SK-N-SH (cell line): ENCODE data around the gene MNX1. TPM values are rescaled to one million over a fixed set of nuclear protein-coding genes. Genes with fewer than 3 reads are reported as not detected.

Source experiments
- CTCF ChIA-PET: fragments of 300-600, 350-600 bp; formaldehyde crosslinking; extraction: SDS; loops from one replicate; lab custom pipeline; 2021; lab: Yijun Ruan, JAX
- POLR2A ChIA-PET: fragments of 350-600 bp; sonication (Branson Sonifier 250); formaldehyde crosslinking; extraction: SDS; loops from one replicate; lab custom pipeline; 2020; ENCODE audit warnings: antibody characterized with exemption, inconsistent platforms; lab: Yijun Ruan, JAX
- DNase-seq: peaks from one replicate; pipeline ENCODE4 v3.0.0; 2012
- H2AFZ ChIP-seq: fragments of 200-600 bp; sonication (generic); 2 replicates; pipeline ENCODE4 v1.8.1; 2016; ENCODE audit warnings: antibody characterized with exemption, mild to moderate bottlenecking, low read depth
- H3F3A ChIP-seq: fragments of 200-600 bp; sonication (generic); replicated peaks from 2 replicates; pipeline ENCODE3; 2016; ENCODE audit warnings: antibody characterized with exemption, mild to moderate bottlenecking; ENCODE audit not compliant: insufficient read depth
- H3K27ac ChIP-seq, 2 experiments: fragments of 200-500 bp in 1 of 2; fragments of 200-600 bp in 1 of 2; sonication (Bioruptor generic) in 1 of 2; sonication (generic), shearing (Covaris generic) in 1 of 2; 2 replicates each; pipeline versions ENCODE4 v1.5.1 to v1.6.1; 2014 to 2016; ENCODE audit warnings: low read depth in 2 of 2, inconsistent platforms in 1 of 2, low read length in 1 of 2, mild to moderate bottlenecking in 1 of 2, mixed read lengths in 1 of 2
- H3K27me3 ChIP-seq: fragments of 200-600 bp; sonication (generic), shearing (Covaris generic); 2 replicates; pipeline ENCODE4 v1.6.1; 2016; ENCODE audit warnings: mixed run types; ENCODE audit not compliant: insufficient read depth
- H3K36me3 ChIP-seq, 2 experiments: fragments of 200-500 bp in 1 of 2; fragments of 200-600 bp in 1 of 2; sonication (Bioruptor generic) in 1 of 2; sonication (generic) in 1 of 2; replicated peaks in 1 of 2; 2 replicates each; pipeline versions ENCODE3 to v1.5.1; 2014 to 2016; ENCODE audit warnings: low read length in 1 of 2, mild to moderate bottlenecking in 1 of 2; ENCODE audit not compliant: insufficient read depth in 2 of 2, control insufficient read depth in 1 of 2
- H3K4me1 ChIP-seq, 2 experiments: fragments of 200-500 bp in 1 of 2; fragments of 200-600 bp in 1 of 2; sonication (Bioruptor generic) in 1 of 2; sonication (generic), shearing (Covaris generic) in 1 of 2; 2 replicates each; pipeline versions ENCODE4 v1.5.1 to v1.6.1; 2014 to 2016; ENCODE audit warnings: low read depth in 1 of 2, low read length in 1 of 2, mixed run types in 1 of 2; ENCODE audit not compliant: insufficient read depth in 2 of 2, control insufficient read depth in 1 of 2
- H3K4me2 ChIP-seq: fragments of 200-600 bp; sonication (generic), shearing (Covaris generic); 2 replicates; pipeline ENCODE4 v1.6.1; 2017; ENCODE audit warnings: mixed run types
- H3K4me3 ChIP-seq, 2 experiments: fragments of 200-500 bp in 1 of 2; fragments of 200-600 bp in 1 of 2; sonication (Bioruptor generic) in 1 of 2; sonication (generic), shearing (Covaris generic) in 1 of 2; 2 replicates each; pipeline versions ENCODE4 v1.5.1 to v1.8.1; 2014 to 2016; ENCODE audit warnings: low read depth in 2 of 2, inconsistent platforms in 1 of 2, low read length in 1 of 2, mild to moderate bottlenecking in 1 of 2, mixed read lengths in 1 of 2, moderate library complexity in 1 of 2
- H3K79me2 ChIP-seq: fragments of 200-600 bp; sonication (generic); 2 replicates; pipeline ENCODE4 v1.8.1; 2017; ENCODE audit warnings: mild to moderate bottlenecking; ENCODE audit not compliant: insufficient read depth
- H3K9ac ChIP-seq: fragments of 200-600 bp; sonication (generic); 2 replicates; pipeline ENCODE4 v1.6.1; 2017; ENCODE audit warnings: mixed run types
- H3K9me2 ChIP-seq: fragments of 200-600 bp; sonication (generic); 2 replicates; pipeline ENCODE4 v1.6.1; 2017; ENCODE audit warnings: mixed run types
- H3K9me3 ChIP-seq: fragments of 200-600 bp; sonication (generic); 2 replicates; pipeline ENCODE4 v1.6.1; 2017; ENCODE audit warnings: mixed run types, mild to moderate bottlenecking, moderate library complexity
- H4K20me1 ChIP-seq: fragments of 200-600 bp; sonication (generic); 2 replicates; pipeline ENCODE4 v1.6.1; 2017; ENCODE audit warnings: mild to moderate bottlenecking, mixed run types; ENCODE audit not compliant: insufficient read depth
- ELF1 ChIP-seq: IDR thresholded peaks from 2 replicates; pipeline ENCODE4 v1.4.0; 2012
- EZH2phosphoT487 ChIP-seq: fragments of 200-600 bp; sonication (generic); IDR thresholded peaks from 2 replicates; pipeline ENCODE4 v1.6.1; 2017; ENCODE audit warnings: low read depth, mixed run types, mild to moderate bottlenecking, antibody characterized with exemption, moderate library complexity, borderline replicate concordance
- FOSL2 ChIP-seq: IDR thresholded peaks from 2 replicates; pipeline ENCODE4 v1.4.0; 2012; ENCODE audit warnings: low read depth, mild to moderate bottlenecking, moderate library complexity, borderline replicate concordance
- FOXJ3 ChIP-seq: sonication (generic); formaldehyde crosslinking; IDR thresholded peaks from 2 replicates; pipeline ENCODE4 v1.5.1; 2020; ENCODE audit warnings: mild to moderate bottlenecking, missing genetic modification reagents
- GABPA ChIP-seq: IDR thresholded peaks from 2 replicates; pipeline ENCODE4 v1.4.0; 2012; ENCODE audit warnings: low read depth, mild to moderate bottlenecking
- MXI1 ChIP-seq: IDR thresholded peaks from 2 replicates; pipeline ENCODE4 v1.6.1; 2012; ENCODE audit warnings: mild to moderate bottlenecking, low read depth, low read length, improper control_type of control experiment
- NRF1 ChIP-seq: IDR thresholded peaks from 2 replicates; pipeline ENCODE4 v1.6.1; 2012; ENCODE audit warnings: low read depth, mild to moderate bottlenecking, low read length
- RAD21 ChIP-seq: IDR thresholded peaks from 2 replicates; pipeline ENCODE4 v1.6.1; 2012; ENCODE audit warnings: mild to moderate bottlenecking, low read length
- RXRA ChIP-seq: IDR thresholded peaks from 2 replicates; pipeline ENCODE4 v1.4.0; 2012; ENCODE audit warnings: low read depth, mild to moderate bottlenecking, borderline replicate concordance
- SIN3A ChIP-seq: IDR thresholded peaks from 2 replicates; pipeline ENCODE4 v1.6.1; 2012; ENCODE audit warnings: low read depth, mild to moderate bottlenecking, low read length, moderate library complexity, borderline replicate concordance
- SMC3 ChIP-seq: IDR thresholded peaks from 2 replicates; pipeline ENCODE4 v1.6.1; 2012; ENCODE audit warnings: low read depth, low read length, improper control_type of control experiment
- TCF12 ChIP-seq: IDR thresholded peaks from 2 replicates; pipeline ENCODE4 v1.4.0; 2012
- WGBS: methylation state at CpG from one replicate; pipeline ENCODE4 v1.1.6; 2017; ENCODE audit warnings: low lambda C conversion rate; 5-methylcytosine and 5-hydroxymethylcytosine counted together
- polyA plus RNA-seq, 3 experiments: library from polyadenylated mRNA; depleted of rRNA; stranded (reverse); fragments of >200 nt; gene quantifications; 2 replicates each; pipeline ENCODE4 v1.2.3, GENCODE V29; 2012
- TF ChIP-seq, protein P1 (sequence below): IDR thresholded peaks from 2 replicates; pipeline ENCODE4 v1.4.0; 2012; ENCODE audit warnings: low read depth, borderline replicate concordance
- TF ChIP-seq, protein P2 (sequence below): fragments of 150-350 bp; IDR thresholded peaks from 2 replicates; pipeline ENCODE4 v1.6.1; 2016; ENCODE audit warnings: mild to moderate bottlenecking, low read depth, low read length
- TF ChIP-seq, protein P3 (sequence below): IDR thresholded peaks from 2 replicates; pipeline ENCODE4; 2012
- TF ChIP-seq, protein P4 (sequence below): IDR thresholded peaks from 2 replicates; pipeline ENCODE4 v1.4.0; 2012; ENCODE audit warnings: low read depth
- TF ChIP-seq, protein P5 (sequence below): fragments of 200-600 bp; sonication (generic); IDR thresholded peaks from 2 replicates; pipeline ENCODE4 v1.6.1; 2017; ENCODE audit warnings: antibody characterized with exemption, mild to moderate bottlenecking, moderate library complexity

The MNX1 gene
- polyA plus RNA-seq, 1 of the 3 experiments (the other 2 are of a cell fraction), result not detected

DNA sequence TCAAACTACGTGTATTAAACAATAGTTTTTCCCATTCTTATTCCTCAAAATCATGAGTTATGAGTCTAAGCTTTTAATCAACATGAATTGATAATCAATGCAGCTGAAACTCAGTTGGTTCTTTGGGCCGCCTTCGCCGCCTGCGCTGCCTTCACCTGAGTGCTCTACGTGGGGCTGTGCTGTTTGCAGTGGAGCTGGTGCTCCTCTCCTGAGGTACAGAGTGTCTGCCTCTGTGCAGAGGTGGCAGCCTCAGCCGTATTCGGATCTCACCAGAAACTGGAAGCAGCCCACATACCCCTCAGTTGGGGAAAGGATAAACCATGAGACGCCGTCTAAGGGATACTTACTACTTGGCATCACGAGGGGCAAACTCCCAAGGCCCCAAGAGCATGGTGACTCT lies 45.5 kb downstream of the MNX1 start:
- CTCF ChIA-PET, result interaction anchor here (1.2 to 11.3 kb wide), 6 partner anchors 9 to 307 kb away, joined by 3 to 120 read pairs (median 12); partner anchors contain the start of gene NOM1
- peaks cover 63 to 84% of the 10 kb centered on the region in 2 experiments for H3K36me3 ChIP-seq
- WGBS, result 97% methylated on average over 11 of the region's 11 CpGs

DNA sequence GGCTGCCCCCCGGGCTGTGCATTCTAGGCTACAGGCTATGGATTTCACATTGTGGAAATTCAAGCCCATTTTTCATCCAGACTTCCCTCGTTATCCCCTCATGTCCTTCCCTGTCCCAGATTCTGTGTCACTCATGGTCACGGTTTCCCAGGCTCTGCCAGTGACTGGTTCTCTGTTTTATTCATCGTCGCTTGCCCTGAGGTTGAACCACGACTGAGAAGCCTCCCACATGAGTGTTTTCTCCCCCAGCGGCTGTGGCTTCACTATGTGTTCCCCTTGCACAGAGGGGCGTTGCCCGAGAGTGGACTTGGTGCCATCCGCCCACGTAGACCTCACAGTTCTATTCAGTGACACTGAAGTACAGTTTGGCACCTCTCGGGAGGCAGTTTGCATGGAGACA lies 47.0 kb downstream of the MNX1 start:
- Histone ChIP-seq H3K27ac (no peak overlapping the region), H3K36me3 (peaks cover 72 to 84% of the 10 kb centered on the region in 2 experiments), H3K4me2 (no peak overlapping the region), H3K4me3 (no peak overlapping the region), H3K4me1 (no peaks in the 10 kb centered on the region), H3F3A (no peaks in the 10 kb centered on the region), H2AFZ (no peak overlapping the region), H3K27me3 (no peaks in the 10 kb centered on the region), H3K9me2 (no peaks in the 10 kb centered on the region), H4K20me1 (peaks cover 26% of the 10 kb centered on the region), H3K79me2 (peaks cover 22% of the 10 kb centered on the region), H3K9me3 (no peaks in the 10 kb centered on the region), H3K9ac (no peak overlapping the region)
- DNase-seq, result no peak
- POLR2A ChIA-PET, result no interaction called here
- CTCF ChIA-PET, result interaction anchor here (1.5 to 9.1 kb wide), 4 partner anchors 8 to 310 kb away, joined by 5 to 73 read pairs (median 8); partner anchors contain the start of gene NOM1
- 94% methylated on average over 12 of the region's 12 CpGs for WGBS
- TF ChIP-seq ELF1 (no peak), RXRA (no peak), GABPA (no peak), FOSL2 (no peak), MXI1 (no peak), SMC3 (no peak), RAD21 (no peak), NRF1 (no peak), TCF12 (no peak)
- TF ChIP-seq, protein P1, sequence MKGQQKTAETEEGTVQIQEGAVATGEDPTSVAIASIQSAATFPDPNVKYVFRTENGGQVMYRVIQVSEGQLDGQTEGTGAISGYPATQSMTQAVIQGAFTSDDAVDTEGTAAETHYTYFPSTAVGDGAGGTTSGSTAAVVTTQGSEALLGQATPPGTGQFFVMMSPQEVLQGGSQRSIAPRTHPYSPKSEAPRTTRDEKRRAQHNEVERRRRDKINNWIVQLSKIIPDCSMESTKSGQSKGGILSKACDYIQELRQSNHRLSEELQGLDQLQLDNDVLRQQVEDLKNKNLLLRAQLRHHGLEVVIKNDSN, result no peak
- TF ChIP-seq, protein P2, sequence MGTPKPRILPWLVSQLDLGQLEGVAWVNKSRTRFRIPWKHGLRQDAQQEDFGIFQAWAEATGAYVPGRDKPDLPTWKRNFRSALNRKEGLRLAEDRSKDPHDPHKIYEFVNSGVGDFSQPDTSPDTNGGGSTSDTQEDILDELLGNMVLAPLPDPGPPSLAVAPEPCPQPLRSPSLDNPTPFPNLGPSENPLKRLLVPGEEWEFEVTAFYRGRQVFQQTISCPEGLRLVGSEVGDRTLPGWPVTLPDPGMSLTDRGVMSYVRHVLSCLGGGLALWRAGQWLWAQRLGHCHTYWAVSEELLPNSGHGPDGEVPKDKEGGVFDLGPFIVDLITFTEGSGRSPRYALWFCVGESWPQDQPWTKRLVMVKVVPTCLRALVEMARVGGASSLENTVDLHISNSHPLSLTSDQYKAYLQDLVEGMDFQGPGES, result no peak
- TF ChIP-seq, protein P3, sequence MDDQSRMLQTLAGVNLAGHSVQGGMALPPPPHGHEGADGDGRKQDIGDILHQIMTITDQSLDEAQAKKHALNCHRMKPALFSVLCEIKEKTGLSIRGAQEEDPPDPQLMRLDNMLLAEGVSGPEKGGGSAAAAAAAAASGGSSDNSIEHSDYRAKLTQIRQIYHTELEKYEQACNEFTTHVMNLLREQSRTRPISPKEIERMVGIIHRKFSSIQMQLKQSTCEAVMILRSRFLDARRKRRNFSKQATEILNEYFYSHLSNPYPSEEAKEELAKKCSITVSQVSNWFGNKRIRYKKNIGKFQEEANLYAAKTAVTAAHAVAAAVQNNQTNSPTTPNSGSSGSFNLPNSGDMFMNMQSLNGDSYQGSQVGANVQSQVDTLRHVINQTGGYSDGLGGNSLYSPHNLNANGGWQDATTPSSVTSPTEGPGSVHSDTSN, result no peak

More for the DNA sequence above, 45.5 kb downstream of the MNX1 start:
- H3K79me2 ChIP-seq, result peaks cover 15% of the 10 kb centered on the region
- no peak overlapping the region for H2AFZ ChIP-seq
- H3K9me2 ChIP-seq, result no peaks in the 10 kb centered on the region
- H3K9ac ChIP-seq, result no peak overlapping the region
- H3K9me3 ChIP-seq, result no peaks in the 10 kb centered on the region
- H3K4me1 ChIP-seq, result no peaks in the 10 kb centered on the region
- POLR2A ChIA-PET, result no interaction called here
- no peak for DNase-seq
- peaks cover 26% of the 10 kb centered on the region for H4K20me1 ChIP-seq
- no peak overlapping the region for H3K4me3 ChIP-seq
- H3F3A ChIP-seq, result peaks cover 4% of the 10 kb centered on the region
- H3K27ac ChIP-seq, result no peak overlapping the region
- TF ChIP-seq MXI1 (no peak), ELF1 (no peak), EZH2phosphoT487 (no peak), TCF12 (no peak), RXRA (no peak), FOXJ3 (no peak), SIN3A (no peak)
- TF ChIP-seq, protein P3, result no peak
- TF ChIP-seq, protein P2, result no peak
- TF ChIP-seq, protein P4, sequence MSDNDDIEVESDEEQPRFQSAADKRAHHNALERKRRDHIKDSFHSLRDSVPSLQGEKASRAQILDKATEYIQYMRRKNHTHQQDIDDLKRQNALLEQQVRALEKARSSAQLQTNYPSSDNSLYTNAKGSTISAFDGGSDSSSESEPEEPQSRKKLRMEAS, result no peak
- TF ChIP-seq, protein P5, sequence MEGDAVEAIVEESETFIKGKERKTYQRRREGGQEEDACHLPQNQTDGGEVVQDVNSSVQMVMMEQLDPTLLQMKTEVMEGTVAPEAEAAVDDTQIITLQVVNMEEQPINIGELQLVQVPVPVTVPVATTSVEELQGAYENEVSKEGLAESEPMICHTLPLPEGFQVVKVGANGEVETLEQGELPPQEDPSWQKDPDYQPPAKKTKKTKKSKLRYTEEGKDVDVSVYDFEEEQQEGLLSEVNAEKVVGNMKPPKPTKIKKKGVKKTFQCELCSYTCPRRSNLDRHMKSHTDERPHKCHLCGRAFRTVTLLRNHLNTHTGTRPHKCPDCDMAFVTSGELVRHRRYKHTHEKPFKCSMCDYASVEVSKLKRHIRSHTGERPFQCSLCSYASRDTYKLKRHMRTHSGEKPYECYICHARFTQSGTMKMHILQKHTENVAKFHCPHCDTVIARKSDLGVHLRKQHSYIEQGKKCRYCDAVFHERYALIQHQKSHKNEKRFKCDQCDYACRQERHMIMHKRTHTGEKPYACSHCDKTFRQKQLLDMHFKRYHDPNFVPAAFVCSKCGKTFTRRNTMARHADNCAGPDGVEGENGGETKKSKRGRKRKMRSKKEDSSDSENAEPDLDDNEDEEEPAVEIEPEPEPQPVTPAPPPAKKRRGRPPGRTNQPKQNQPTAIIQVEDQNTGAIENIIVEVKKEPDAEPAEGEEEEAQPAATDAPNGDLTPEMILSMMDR, result no peak
- no peak overlapping the region for H3K4me2 ChIP-seq
- H3K27me3 ChIP-seq, result no peaks in the 10 kb centered on the region
